IMR-90 (cell line): Measurements from ENCODE around the gene LTO1. TPM values are rescaled to one million over a fixed set of nuclear protein-coding genes. Genes with fewer than 3 reads are reported as not detected.

Source experiments
- ATAC-seq: fragments of 200-7000 bp; cut with Tn5 transposase; 2 replicates; pipeline ENCODE4 v1.9.1; 2020; ENCODE audit warnings: low read depth, mild to moderate bottlenecking, moderate library complexity
- BruUV-seq: library from RNA; stranded (reverse); fragments of 400-500 nt; replicated peaks from 2 replicates; lab custom pipeline; 2021; lab: Mats Ljungman, UMichigan
- CTCF ChIA-PET: fragments of 300-600 bp; formaldehyde crosslinking; extraction: SDS; loops from one replicate; lab custom pipeline; 2021; ENCODE audit warnings: antibody characterized with exemption; lab: Yijun Ruan, JAX
- POLR2A ChIA-PET: fragments of 300-600 bp; sonication (Branson Sonifier 250); formaldehyde crosslinking; loops from one replicate; lab custom pipeline; 2022; ENCODE audit warnings: antibody characterized with exemption; ENCODE audit not compliant: unreplicated experiment; lab: Charles Lee
- DNase-seq: peaks from one replicate; pipeline ENCODE4 v3.0.0; 2013
- H2AFZ ChIP-seq: replicated peaks from 2 replicates; pipeline ENCODE3; 2013; ENCODE audit warnings: low read length, mild to moderate bottlenecking; ENCODE audit not compliant: poor library complexity
- H2AK5ac ChIP-seq: 2 replicates; pipeline ENCODE4 v1.6.1; 2013; ENCODE audit warnings: low read depth, low read length, inconsistent platforms
- H2AK9ac ChIP-seq: replicated peaks from 2 replicates; pipeline ENCODE3; 2013; ENCODE audit warnings: mild to moderate bottlenecking, low read depth, low read length, moderate library complexity; ENCODE audit not compliant: poor library complexity
- H2BK120ac ChIP-seq: 2 replicates; pipeline ENCODE4 v1.6.1; 2013; ENCODE audit warnings: low read depth, low read length, inconsistent platforms
- H2BK15ac ChIP-seq: 3 replicates; pipeline ENCODE4 v1.6.1; 2013; ENCODE audit warnings: low read depth, low read length, inconsistent platforms
- H2BK20ac ChIP-seq: 2 replicates; pipeline ENCODE4 v1.6.1; 2013; ENCODE audit warnings: low read depth, mild to moderate bottlenecking, inconsistent platforms, low read length, moderate library complexity
- H2BK5ac ChIP-seq: 2 replicates; pipeline ENCODE4 v1.6.1; 2013; ENCODE audit warnings: mild to moderate bottlenecking, low read depth, low read length, inconsistent platforms; ENCODE audit not compliant: poor library complexity, severe bottlenecking
- H3K14ac ChIP-seq: replicated peaks from 2 replicates; pipeline ENCODE4 v1.6.1; 2013; ENCODE audit warnings: low read depth, low read length, inconsistent platforms
- H3K18ac ChIP-seq: 2 replicates; pipeline ENCODE4 v1.6.1; 2013; ENCODE audit warnings: low read depth, low read length, control low read depth
- H3K23ac ChIP-seq: 2 replicates; pipeline ENCODE4 v1.6.1; 2013; ENCODE audit warnings: low read depth, low read length, inconsistent platforms
- H3K27ac ChIP-seq: 2 replicates; pipeline ENCODE4 v1.5.1; 2013; ENCODE audit warnings: mild to moderate bottlenecking, control low read depth, low read length; ENCODE audit not compliant: insufficient read depth
- H3K27me3 ChIP-seq: 2 replicates; pipeline ENCODE4 v1.6.1; 2013; ENCODE audit warnings: low read length; ENCODE audit not compliant: control insufficient read depth, insufficient read depth
- H3K36me3 ChIP-seq: 2 replicates; pipeline ENCODE4 v1.6.1; 2013; ENCODE audit warnings: low read length, mixed read lengths; ENCODE audit not compliant: control insufficient read depth, insufficient read depth
- H3K4ac ChIP-seq: 2 replicates; pipeline ENCODE4 v1.6.1; 2013; ENCODE audit warnings: low read depth, low read length, inconsistent platforms
- H3K4me1 ChIP-seq: 2 replicates; pipeline ENCODE4 v1.6.1; 2013; ENCODE audit warnings: low read length, mixed read lengths; ENCODE audit not compliant: control insufficient read depth, insufficient read depth
- H3K4me2 ChIP-seq: 2 replicates; pipeline ENCODE4 v1.6.1; 2013; ENCODE audit warnings: low read depth, mild to moderate bottlenecking, control low read depth, low read length, moderate library complexity
- H3K4me3 ChIP-seq: 2 replicates; pipeline ENCODE4 v1.5.1; 2013; ENCODE audit warnings: low read depth, mild to moderate bottlenecking, control low read depth, low read length, moderate library complexity; ENCODE audit not compliant: insufficient read depth
- H3K56ac ChIP-seq: 2 replicates; pipeline ENCODE4 v1.6.1; 2013; ENCODE audit warnings: low read length, inconsistent platforms; ENCODE audit not compliant: insufficient read depth; ENCODE audit errors: extremely low read depth
- H3K79me1 ChIP-seq, 2 experiments: 2 replicates each; pipeline ENCODE4 v1.6.1; 2013; ENCODE audit warnings: low read length in 2 of 2, inconsistent platforms in 1 of 2, low read depth in 1 of 2
- H3K9ac ChIP-seq: 2 replicates; pipeline ENCODE4 v1.6.1; 2013; ENCODE audit warnings: low read depth, low read length, control low read depth
- H3K9me1 ChIP-seq: 2 replicates; pipeline ENCODE4 v1.6.1; 2013; ENCODE audit warnings: low read length, inconsistent platforms; ENCODE audit not compliant: insufficient read depth
- H3K9me3 ChIP-seq: 2 replicates; pipeline ENCODE4 v1.6.1; 2013; ENCODE audit warnings: low read length; ENCODE audit not compliant: control insufficient read depth, insufficient read depth
- H4K20me1 ChIP-seq: 2 replicates; pipeline ENCODE4 v1.6.1; 2013; ENCODE audit warnings: low read length, inconsistent platforms; ENCODE audit not compliant: insufficient read depth
- H4K5ac ChIP-seq: 2 replicates; pipeline ENCODE4 v1.6.1; 2013; ENCODE audit warnings: mild to moderate bottlenecking, low read depth, low read length, control low read depth
- H4K8ac ChIP-seq, 2 experiments: 2 replicates each; pipeline ENCODE4 v1.6.1; 2013; ENCODE audit warnings: low read depth in 2 of 2, low read length in 2 of 2, control low read depth in 1 of 2, inconsistent platforms in 1 of 2
- H4K91ac ChIP-seq: 2 replicates; pipeline ENCODE4 v1.6.1; 2013; ENCODE audit warnings: low read depth, low read length, inconsistent platforms; ENCODE audit not compliant: insufficient read depth
- CEBPB ChIP-seq: IDR thresholded peaks from 2 replicates; pipeline ENCODE4 v1.6.1; 2012; ENCODE audit warnings: low read depth, low read length, improper control_type of control experiment
- CHD1 ChIP-seq: IDR thresholded peaks from 2 replicates; pipeline ENCODE4 v1.6.1; 2012; ENCODE audit warnings: low read depth, low read length, improper control_type of control experiment
- CTCF ChIP-seq: conservative IDR thresholded peaks from 2 replicates; pipeline ENCODE4 v1.5.1; 2012; ENCODE audit warnings: mild to moderate bottlenecking, low read depth, low read length, improper control_type of control experiment
- ELK1 ChIP-seq: fragments of 150-350 bp; IDR thresholded peaks from 2 replicates; pipeline ENCODE4 v1.6.1; 2016; ENCODE audit warnings: low read depth, mild to moderate bottlenecking, low read length, moderate library complexity, borderline replicate concordance
- FOS ChIP-seq: fragments of 150-350 bp; IDR thresholded peaks from 2 replicates; pipeline ENCODE4 v1.6.1; 2016; ENCODE audit warnings: low read depth, low read length
- MAZ ChIP-seq: IDR thresholded peaks from 2 replicates; pipeline ENCODE4 v1.6.1; 2012; ENCODE audit warnings: low read depth, mild to moderate bottlenecking, low read length, improper control_type of control experiment, moderate library complexity, borderline replicate concordance
- MXI1 ChIP-seq: IDR thresholded peaks from 2 replicates; pipeline ENCODE4 v1.6.1; 2012; ENCODE audit warnings: low read depth, mild to moderate bottlenecking, low read length, moderate library complexity, borderline replicate concordance
- POLR2A ChIP-seq: IDR thresholded peaks from 2 replicates; pipeline ENCODE4 v1.6.1; 2012; ENCODE audit warnings: mild to moderate bottlenecking, low read depth, low read length
- RAD21 ChIP-seq: IDR thresholded peaks from 2 replicates; pipeline ENCODE4 v1.6.1; 2012; ENCODE audit warnings: low read length, improper control_type of control experiment
- RCOR1 ChIP-seq: IDR thresholded peaks from 2 replicates; pipeline ENCODE4 v1.6.1; 2012; ENCODE audit warnings: mild to moderate bottlenecking, low read length, improper control_type of control experiment; ENCODE audit not compliant: insufficient replicate concordance
- RFX5 ChIP-seq: IDR thresholded peaks from 2 replicates; pipeline ENCODE4 v1.8.0; 2012; ENCODE audit warnings: low read depth, mild to moderate bottlenecking, low read length, moderate library complexity
- USF2 ChIP-seq: fragments of 150-350 bp; IDR thresholded peaks from 2 replicates; pipeline ENCODE4 v1.6.1; 2017; ENCODE audit warnings: mild to moderate bottlenecking, antibody characterized with exemption, low read length, low read depth
- WGBS, 2 experiments: methylation state at CpG; one replicate each; pipeline versions ENCODE4 v1.1.5 to v1.1.7; 2013; ENCODE audit warnings: missing lambda C conversion rate in 2 of 2; ENCODE audit not compliant: insufficient read length in 1 of 2; ENCODE audit errors: extremely low coverage in 2 of 2; 5-methylcytosine and 5-hydroxymethylcytosine counted together
- dilution Hi-C: fragments of 300-500 bp; cut with HindIII; formaldehyde crosslinking; loops from one replicate; pipeline ENCODE4 v1.14.3; 2018; ENCODE audit warnings: low sequenced_read_pairs; ENCODE audit not compliant: unreplicated experiment
- in situ Hi-C: fragments of 300-500 bp; cut with MboI; formaldehyde crosslinking; loops from 3 replicates; pipeline ENCODE4 v1.14.3; 2019; ENCODE audit warnings: low sequenced_read_pairs, inconsistent platforms, mixed read lengths
- intact Hi-C: fragments of 100-400 bp; cut with micrococcal nuclease; formaldehyde crosslinking; loops from 2 replicates; pipeline ENCODE4 v1.10.0; 2022
- polyA plus RNA-seq, 3 experiments: library from polyadenylated mRNA; depleted of rRNA; stranded (reverse); fragments of >200 nt; gene quantifications; 2 replicates each; pipeline ENCODE4 v1.2.3, GENCODE V29; 2012; ENCODE audit warnings: low replicate concordance in 1 of 3
- total RNA-seq: library from RNA; depleted of rRNA; stranded (reverse); fragments of >200 nt; gene quantifications from 2 replicates; pipeline ENCODE4 v1.2.3, GENCODE V29; 2012

LTO1 gene
- total and polyA plus RNA-seq, 2 of the 4 experiments (the other 2 are of a cell fraction): 8.2 to 23.5 TPM

DNA sequence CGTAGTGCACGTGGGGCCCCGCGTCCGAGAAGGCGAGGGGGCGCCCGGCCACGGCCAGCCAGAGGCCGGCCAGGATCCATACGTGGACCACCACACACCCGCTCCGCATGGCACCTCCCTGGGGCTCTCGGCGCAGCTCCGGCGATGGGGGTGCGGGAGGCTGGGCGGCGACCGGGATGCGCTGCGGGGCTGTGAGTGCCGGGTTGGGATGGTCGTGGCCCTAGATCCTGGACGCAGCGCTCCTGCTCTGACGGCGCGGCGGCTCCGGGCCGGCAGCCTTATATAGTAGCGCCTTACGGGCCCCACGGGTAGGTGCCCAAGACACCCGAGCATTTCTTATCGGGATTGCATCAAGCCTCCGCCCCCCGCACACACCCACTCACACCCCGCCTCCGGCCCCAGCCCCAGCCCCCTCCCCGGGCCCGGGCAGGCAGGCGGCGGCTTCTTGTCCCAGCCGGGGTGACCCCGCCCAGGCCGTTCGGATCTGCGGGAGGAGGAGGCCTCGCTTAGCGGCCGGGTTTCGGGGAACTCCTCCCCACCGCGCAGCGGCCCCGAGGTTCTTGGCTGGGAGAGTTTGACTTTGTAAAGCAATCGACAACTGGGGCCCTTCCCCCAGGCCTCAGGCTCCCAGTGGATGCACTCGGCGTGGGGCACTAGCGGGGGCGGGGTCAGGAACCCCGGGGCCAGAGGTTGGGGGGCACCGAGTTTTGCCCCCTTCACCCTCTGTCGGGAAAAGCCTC, 28.8 kb upstream of the LTO1 start, which contains the start of gene FGF19 (continued):
- no peak for TF ChIP-seq FOS

GRCh38 chr11:69703453-69703767, 28.3 kb upstream of the LTO1 start:
- H4K20me1 ChIP-seq: no peaks in the 10 kb centered on the region
- H4K5ac ChIP-seq: no peak overlapping the region
- H4K8ac ChIP-seq: no peak overlapping the region
- H3K4me3 ChIP-seq: no peak overlapping the region
- no peaks in the 10 kb centered on the region for H3K9me3 ChIP-seq
- no peak overlapping the region for H4K91ac ChIP-seq
- DNase-seq: no peak
- no TSS peak for BruUV-seq
- H3K27ac ChIP-seq: no peak overlapping the region
- intact Hi-C loops: loop anchor here (5.0 kb wide), 1 partner anchor 184 kb away; no protein-coding TSS in a partner anchor
- dilution Hi-C loops: no loop called here
- H2BK120ac ChIP-seq: no peak overlapping the region
- H3K9me1 ChIP-seq: no peaks in the 10 kb centered on the region
- H2AK9ac ChIP-seq: no peak overlapping the region
- H3K18ac ChIP-seq: no peak overlapping the region
- H3K4ac ChIP-seq: no peak overlapping the region
- no peak overlapping the region for H2BK15ac ChIP-seq
- H3K27me3 ChIP-seq: peaks cover 57% of the 10 kb centered on the region
- no peak overlapping the region for H2BK5ac ChIP-seq
- TF ChIP-seq RCOR1 (no peak), USF2 (no peak), RAD21 (no peak), CHD1 (no peak), POLR2A (no peak), MXI1 (no peak), ELK1 (no peak), CTCF (no peak), RFX5 (no peak), MAZ (no peak), CEBPB (no peak)
- H3K36me3 ChIP-seq: no peaks in the 10 kb centered on the region
- no peak overlapping the region for H3K9ac ChIP-seq
- peaks cover 2% of the 10 kb centered on the region for H3K4me1 ChIP-seq
- ChIA-PET CTCF (interaction anchor here (0.6 kb wide), 1 partner anchor 98 kb away, joined by 3 read pairs; no protein-coding TSS in a partner anchor), POLR2A (no interaction called here)
- no peak overlapping the region for H3K14ac ChIP-seq
- no peak overlapping the region for H3K56ac ChIP-seq
- no peak overlapping the region for H3K23ac ChIP-seq
- H2AK5ac ChIP-seq: no peak overlapping the region
- no peak overlapping the region for H2BK20ac ChIP-seq
- H3K4me2 ChIP-seq: no peak overlapping the region
- 2% methylated on average over 9 of the region's 34 CpGs; no CpG with 5 or more reads in 1 of the 2 experiments for WGBS, 2 experiments
- H2AFZ ChIP-seq: peak overlapping the region; percentile 5
- no peaks in the 10 kb centered on the region for H3K79me1 ChIP-seq
- in situ Hi-C loops: loop anchor here (10.0 kb wide), 1 partner anchor 101 kb away; no protein-coding TSS in a partner anchor
- no peak for ATAC-seq
